Measurements from ENCODE around the gene PHF21B.

Gene PHF21B

GRCh38 chr22:44842417-44842816, 167.4 kb downstream of the PHF21B start:
- no peak for DNase-seq (ENCODE audit: low read depth in 3 of 3)

- no peak for DNase-seq (ENCODE audit: low read depth in 3 of 3)
These were observed 169.0 kb downstream of the PHF21B start for GRCh38 chr22:44840611-44841322.

GRCh38 chr22:44839721-44840120, 170.1 kb downstream of the PHF21B start:
- no peak for DNase-seq (ENCODE audit: low read depth in 3 of 3)

GRCh38 chr22:44839061-44839460, 170.7 kb downstream of the PHF21B start:
- DNase-seq (ENCODE audit: low read depth in 3 of 3) = no peak

- DNase-seq (ENCODE audit: low read depth in 3 of 3) = no peak
These were observed 171.3 kb downstream of the PHF21B start for GRCh38 chr22:44838316-44839016.

- no peak for DNase-seq (ENCODE audit: low read depth in 3 of 3)
These were observed 172.3 kb downstream of the PHF21B start for GRCh38 chr22:44837481-44837880.

GRCh38 chr22:44834065-44834464, 175.7 kb downstream of the PHF21B start:
- DNase-seq (ENCODE audit: low read depth in 3 of 3) = no peak

- no peak for DNase-seq (ENCODE audit: low read depth in 3 of 3)
These were observed 177.9 kb downstream of the PHF21B start for GRCh38 chr22:44831885-44832284.
